GM18858 (cell line): ENCODE results near the gene CCT6A.
"Not testable (repeated sequence)": the region's sequence is repeated elsewhere in the genome, so short reads cannot be mapped to it uniquely, and the experiment has no call there.

Source experiments
- ATAC-seq: cut with Tn5 transposase; IDR thresholded peaks from one replicate; pipeline ENCODE4 v1.9.1; 2021; ENCODE audit not compliant: unreplicated experiment

Gene CCT6A

GRCh38 chr7:56051053-56051338, 569 bp upstream of the CCT6A start:
- no peak for ATAC-seq

GRCh38 chr7:56053379-56053778, 1.8 kb downstream of the CCT6A start:
- ATAC-seq: no peak

GRCh38 chr7:56053993-56054392, 2.4 kb downstream of the CCT6A start:
- no peak for ATAC-seq

- ATAC-seq: no peak
These were observed 10.8 kb downstream of the CCT6A start for GRCh38 chr7:56062382-56062781.

- ATAC-seq: no peak
These were observed 11.9 kb downstream of the CCT6A start for GRCh38 chr7:56063500-56063881.

- peak; percentile 74 for ATAC-seq
These were observed 12.5 kb downstream of the CCT6A start, which contains the start of gene SUMF2 for GRCh38 chr7:56063882-56064625. Gene SUMF2, plus strand, starts transcription at chr7:56064286. Its CDS starts 26 bp downstream, at chr7:56064312.

- ATAC-seq: not testable (repeated sequence)
These were observed 14.8 kb downstream of the CCT6A start for GRCh38 chr7:56066376-56066775.

GRCh38 chr7:56074371-56074791, 22.8 kb downstream of the CCT6A start:
- ATAC-seq: peak; percentile 89

- ATAC-seq: no peak
These were observed 26.1 kb downstream of the CCT6A start for GRCh38 chr7:56077681-56078080.

- no peak for ATAC-seq
These were observed 26.6 kb downstream of the CCT6A start for GRCh38 chr7:56078196-56078595.

- ATAC-seq: no peak
These were observed 28.1 kb downstream of the CCT6A start for GRCh38 chr7:56079450-56080185.

GRCh38 chr7:56080726-56081435, 29.3 kb downstream of the CCT6A start:
- not testable (repeated sequence) for ATAC-seq

- ATAC-seq: no peak
These were observed 30.2 kb downstream of the CCT6A start for GRCh38 chr7:56081626-56082340.

- ATAC-seq: no peak
These were observed 31.7 kb downstream of the CCT6A start for GRCh38 chr7:56083150-56083785.

- ATAC-seq: no peak
These were observed 35.2 kb downstream of the CCT6A start for GRCh38 chr7:56086761-56087160.

GRCh38 chr7:56087445-56087844, 35.9 kb downstream of the CCT6A start:
- ATAC-seq: no peak

GRCh38 chr7:56091591-56091990, 40.0 kb downstream of the CCT6A start:
- no peak for ATAC-seq

- ATAC-seq: not testable (repeated sequence)
These were observed 40.8 kb downstream of the CCT6A start for GRCh38 chr7:56092388-56092787.

GRCh38 chr7:56092789-56093531, 41.4 kb downstream of the CCT6A start, which contains the start of gene PHKG1:
Gene PHKG1, minus strand, starts transcription at chr7:56092952. Its CDS starts 4,011 bp downstream, at chr7:56088941.
- no peak for ATAC-seq

- no peak for ATAC-seq
These were observed 46.1 kb downstream of the CCT6A start for GRCh38 chr7:56097700-56098099.
